ENCODE measurements around the gene FAM117A. TPM values are rescaled to one million over a fixed set of nuclear protein-coding genes. Genes with fewer than 3 reads are reported as not detected.

The FAM117A gene
- total and polyA plus RNA-seq, 2 donors (not counting 3 experiments of a cell fraction or from before 2014, with no cell fraction given) = 12.2 to 24.1 TPM

DNA sequence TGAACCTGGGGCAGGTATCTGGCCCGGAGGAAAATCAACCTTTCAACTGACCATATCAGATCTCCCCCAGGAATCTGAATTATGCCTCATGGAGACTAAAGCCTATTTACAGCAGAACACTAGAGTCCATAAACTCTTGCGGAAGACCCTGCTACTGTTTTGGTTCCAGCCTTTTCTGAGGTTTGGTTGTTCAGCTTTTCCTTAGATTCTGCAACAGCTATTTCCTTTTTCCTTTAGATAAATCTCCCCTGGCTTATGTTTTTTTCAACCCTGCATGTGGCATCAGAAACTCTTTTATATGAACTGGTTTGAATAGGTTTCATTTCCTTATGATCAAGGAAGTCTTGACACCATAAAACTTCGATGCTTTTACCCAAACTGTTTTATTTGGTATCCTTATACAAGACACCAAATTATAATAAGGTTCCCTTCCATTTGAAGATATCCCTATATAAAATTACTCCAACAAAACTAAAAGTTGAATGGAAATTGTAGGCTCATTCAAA is 99.2 kb downstream of the FAM117A start:
- Histone ChIP-seq H3K4me3 (replicated peaks in 1 of 3; ENCODE audit: insufficient read depth in 1 of 3, low read depth in 1 of 3, low read length in 3 of 3) (no peak overlapping the region), H3K79me2 (ENCODE audit: control insufficient read depth, insufficient read depth, low read length) (peaks cover 55% of the 10 kb centered on the region), H3K4me2 (ENCODE audit: insufficient read depth, low read length) (peak overlapping the region; percentile 30), H3K36me3 (ENCODE audit: control insufficient read depth in 2 of 2, extremely low read depth in 1 of 2, insufficient read depth in 2 of 2, low read length in 2 of 2) (no peaks in the 10 kb centered on the region), H2AFZ (ENCODE audit: low read depth, low read length) (no peak overlapping the region), H3K9me1 (replicated peaks; ENCODE audit: control insufficient read depth, extremely low read depth, insufficient read depth, low read length) (no peaks in the 10 kb centered on the region), H3K9ac (replicated peaks; ENCODE audit: extremely low read depth, insufficient read depth, low read length) (no peak overlapping the region), H3K27me3 (ENCODE audit: control insufficient read depth in 2 of 2, insufficient read depth in 2 of 2, low read length in 2 of 2) (no peaks in the 10 kb centered on the region), H3K9me3 (replicated peaks; ENCODE audit: control insufficient read depth, insufficient read depth, low read length) (no peaks in the 10 kb centered on the region), H3K4me1 (ENCODE audit: control insufficient read depth, extremely low read depth, insufficient read depth, low read length) (peaks cover 6% of the 10 kb centered on the region), H3K27ac (ENCODE audit: insufficient read depth, low read depth, low read length) (no peak overlapping the region), H4K20me1 (replicated peaks; ENCODE audit: control insufficient read depth, extremely low read depth, insufficient read depth, low read length) (peaks cover 4% of the 10 kb centered on the region)
- POLR2A ChIA-PET = no interaction called here
- CTCF ChIA-PET = interaction anchor here (0.7 to 1.9 kb wide), 10 partner anchors 10 to 94 kb away, joined by 3 to 5 read pairs (median 4); no protein-coding TSS in a partner anchor
- TF ChIP-seq, protein P1, sequence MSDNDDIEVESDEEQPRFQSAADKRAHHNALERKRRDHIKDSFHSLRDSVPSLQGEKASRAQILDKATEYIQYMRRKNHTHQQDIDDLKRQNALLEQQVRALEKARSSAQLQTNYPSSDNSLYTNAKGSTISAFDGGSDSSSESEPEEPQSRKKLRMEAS (IDR thresholded peaks at IDR 0.05; ENCODE audit: insufficient read depth, insufficient read length) = no peak
- no peak for TF ChIP-seq FOS (IDR thresholded peaks at IDR 0.05; ENCODE audit: borderline replicate concordance, insufficient read depth, low read length)
- TF ChIP-seq POLR2A (IDR thresholded peaks at IDR 0.05; ENCODE audit: low read depth, low read length) = no peak
- no peak for TF ChIP-seq GATA2 (IDR thresholded peaks at IDR 0.05; ENCODE audit: insufficient read depth, insufficient read length, low read depth, low read length)
- no peak for TF ChIP-seq JUN (IDR thresholded peaks at IDR 0.05; ENCODE audit: borderline replicate concordance, insufficient read depth, insufficient read length, low read depth)
- TF ChIP-seq EZH2 (IDR thresholded peaks at IDR 0.05; ENCODE audit: borderline replicate concordance, low read depth, low read length, severe bottlenecking) = no peak
- TF ChIP-seq, protein P2, sequence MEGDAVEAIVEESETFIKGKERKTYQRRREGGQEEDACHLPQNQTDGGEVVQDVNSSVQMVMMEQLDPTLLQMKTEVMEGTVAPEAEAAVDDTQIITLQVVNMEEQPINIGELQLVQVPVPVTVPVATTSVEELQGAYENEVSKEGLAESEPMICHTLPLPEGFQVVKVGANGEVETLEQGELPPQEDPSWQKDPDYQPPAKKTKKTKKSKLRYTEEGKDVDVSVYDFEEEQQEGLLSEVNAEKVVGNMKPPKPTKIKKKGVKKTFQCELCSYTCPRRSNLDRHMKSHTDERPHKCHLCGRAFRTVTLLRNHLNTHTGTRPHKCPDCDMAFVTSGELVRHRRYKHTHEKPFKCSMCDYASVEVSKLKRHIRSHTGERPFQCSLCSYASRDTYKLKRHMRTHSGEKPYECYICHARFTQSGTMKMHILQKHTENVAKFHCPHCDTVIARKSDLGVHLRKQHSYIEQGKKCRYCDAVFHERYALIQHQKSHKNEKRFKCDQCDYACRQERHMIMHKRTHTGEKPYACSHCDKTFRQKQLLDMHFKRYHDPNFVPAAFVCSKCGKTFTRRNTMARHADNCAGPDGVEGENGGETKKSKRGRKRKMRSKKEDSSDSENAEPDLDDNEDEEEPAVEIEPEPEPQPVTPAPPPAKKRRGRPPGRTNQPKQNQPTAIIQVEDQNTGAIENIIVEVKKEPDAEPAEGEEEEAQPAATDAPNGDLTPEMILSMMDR (IDR thresholded peaks at IDR 0.05; ENCODE audit: extremely low read depth in 1 of 2, insufficient read depth in 1 of 2, low read depth in 1 of 2, low read length in 2 of 2) = no peak
- no peak for TF ChIP-seq MYC (IDR thresholded peaks at IDR 0.05; ENCODE audit: low read depth, low read length)
- no peak for TF ChIP-seq POLR2AphosphoS5 (IDR thresholded peaks at IDR 0.05; ENCODE audit: insufficient read depth, low read depth, low read length)
- FAIRE-seq (peak; percentile 78), DNase-seq (ENCODE audit: low read depth, low spot score) (peak; percentile 83)
- intact Hi-C loops (cut with micrococcal nuclease) (no loop called here), dilution Hi-C loops (cut with MboI; ENCODE audit: extremely low pct_ligation_motif_present, low sequenced_read_pairs) (no loop called here)
- no TSS peak for BruUV-seq (replicated peaks)

Other genes with a start within 250 kb of the FAM117A start
- gene NXPH3, start 188.3 kb downstream of the FAM117A start, total RNA-seq = 2.0 and 2.1 TPM in 2 replicates
- gene NXPH3, start 188.3 kb downstream of the FAM117A start, polyA plus RNA-seq = 1.7 and 2.1 TPM in 2 replicates
- 61.0 and 61.9 TPM in 2 replicates for gene SPOP, start 86.0 kb downstream of the FAM117A start, total RNA-seq
- 46.9 and 55.5 TPM in 2 replicates for gene SPOP, start 86.0 kb downstream of the FAM117A start, polyA plus RNA-seq
- gene SLC35B1, start 56.2 kb downstream of the FAM117A start, total RNA-seq = 87.0 and 96.7 TPM in 2 replicates
- gene SLC35B1, start 56.2 kb downstream of the FAM117A start, polyA plus RNA-seq = 138 and 142 TPM in 2 replicates
- 64.9 and 66.2 TPM in 2 replicates for gene KAT7, start 24.6 kb upstream of the FAM117A start, total RNA-seq
- gene KAT7, start 24.6 kb upstream of the FAM117A start, polyA plus RNA-seq = 35.0 and 44.5 TPM in 2 replicates
- not detected in 2 replicates for gene TAC4, start 83.9 kb upstream of the FAM117A start, total RNA-seq
- gene TAC4, start 83.9 kb upstream of the FAM117A start, polyA plus RNA-seq = 0.19 and 0.27 TPM in 2 replicates
- gene DLX4, start 205.1 kb upstream of the FAM117A start, total RNA-seq = not detected in 2 replicates
- gene DLX4, start 205.1 kb upstream of the FAM117A start, polyA plus RNA-seq = not detected in 2 replicates
- gene DLX3, start 231.1 kb upstream of the FAM117A start, total RNA-seq = not detected in 2 replicates
- not detected in 2 replicates for gene DLX3, start 231.1 kb upstream of the FAM117A start, polyA plus RNA-seq

Data from endothelial cell of umbilical vein (primary cell).